HK-2 (cell line): ENCODE data around the gene ARAP1.

Experiments
- DNase-seq: peaks from one replicate; pipeline ENCODE4 v3.0.0-alpha.2; 2018; ENCODE audit not compliant: unreplicated experiment

ARAP1 gene

DNA sequence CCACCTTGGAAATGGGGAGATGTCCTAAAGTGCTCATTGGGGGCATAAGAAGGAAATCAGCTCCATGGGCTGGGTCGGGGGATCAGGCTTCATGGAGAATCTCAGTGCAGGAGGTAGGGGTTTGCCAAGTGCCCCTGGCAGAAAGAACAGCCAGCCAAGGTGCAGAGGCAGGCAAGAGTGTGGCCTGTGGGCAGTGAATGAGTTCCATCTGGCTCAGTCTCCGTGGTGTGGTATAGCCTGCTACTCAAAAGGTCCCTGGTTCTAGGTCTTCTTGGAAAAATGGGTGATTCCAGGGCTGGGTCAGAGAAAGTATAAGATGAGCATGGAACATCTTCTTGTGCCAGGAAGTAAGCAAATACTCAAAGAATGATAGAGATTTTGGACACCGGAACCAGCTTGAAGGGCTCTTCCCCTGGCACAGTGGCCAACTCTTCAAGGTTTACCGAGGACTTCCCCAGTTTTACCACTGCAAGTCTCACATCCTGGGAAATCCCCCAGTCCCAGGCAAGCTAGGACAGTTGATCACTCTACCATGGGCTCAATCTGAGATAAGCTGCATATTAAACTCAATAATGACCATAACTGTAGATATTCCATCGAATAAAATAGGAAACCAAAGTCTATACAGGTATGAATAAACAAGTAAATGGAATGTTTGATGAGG is 10.6 kb upstream of the ARAP1 start:
- no peak for DNase-seq

DNA sequence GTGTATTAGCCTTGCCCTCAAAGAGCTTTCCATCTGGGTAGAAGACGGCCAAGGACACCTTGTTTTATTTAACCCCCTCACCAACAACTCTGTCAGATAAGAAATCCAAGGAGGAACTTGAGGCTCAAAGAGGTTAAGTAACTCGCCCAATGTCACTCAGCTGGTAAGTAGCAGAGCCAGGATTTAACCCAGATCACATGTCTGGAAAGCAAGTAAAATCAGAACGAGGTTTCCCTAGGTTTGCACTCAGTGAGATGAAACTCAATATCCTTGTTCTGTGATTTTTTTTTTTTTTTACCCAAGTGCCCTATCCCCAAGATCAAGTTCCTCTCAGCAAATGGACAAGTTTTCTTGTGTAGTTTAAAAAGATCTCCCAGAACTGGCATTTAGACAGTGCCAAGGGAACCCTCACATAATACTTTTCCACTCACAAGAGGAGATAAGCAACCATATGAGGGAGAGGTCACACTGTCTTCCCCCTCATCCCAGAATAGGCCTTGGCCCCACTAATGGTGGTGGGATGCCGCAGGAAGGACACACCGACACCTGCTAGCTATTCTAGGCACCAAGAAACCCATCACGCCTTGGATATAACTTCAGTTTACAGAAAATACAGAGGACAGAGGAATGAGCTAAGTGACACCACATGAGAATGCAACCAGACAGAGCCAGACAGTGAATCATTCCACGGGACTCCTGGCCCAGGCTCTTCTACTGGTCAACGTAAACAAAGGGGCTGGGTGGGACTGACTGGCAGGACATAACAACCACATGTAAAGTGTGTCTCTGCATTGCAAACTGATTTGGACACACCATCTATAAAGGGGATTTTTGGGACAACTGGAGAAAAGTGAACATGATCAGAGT is 8.6 kb upstream of the ARAP1 start:
- no peak for DNase-seq

DNA sequence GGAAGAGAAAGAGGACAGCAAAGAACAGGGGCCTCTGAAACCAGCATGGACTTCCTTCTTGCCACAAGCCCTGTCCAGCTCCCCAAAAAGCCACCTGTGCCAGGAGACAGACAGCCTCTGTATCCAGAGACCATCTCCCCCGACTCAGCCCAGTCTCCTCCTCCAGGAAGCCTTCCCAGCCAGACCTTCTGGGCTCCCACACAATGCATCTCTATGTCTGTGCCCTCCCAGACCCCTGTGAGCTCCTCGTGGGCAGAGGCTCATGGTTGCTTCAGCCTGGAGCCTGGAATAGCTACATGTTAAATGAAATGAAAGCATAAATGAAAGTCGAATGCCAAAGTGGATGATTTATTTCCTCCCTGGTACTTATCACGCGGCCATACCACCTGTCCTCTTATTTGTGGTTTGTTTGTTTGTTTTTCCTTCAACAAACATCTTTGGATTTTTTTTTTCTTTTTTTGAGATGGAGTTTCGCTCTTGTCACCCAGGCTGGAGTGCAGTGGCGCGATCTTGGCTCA is 7.3 kb upstream of the ARAP1 start:
- no peak for DNase-seq

DNA sequence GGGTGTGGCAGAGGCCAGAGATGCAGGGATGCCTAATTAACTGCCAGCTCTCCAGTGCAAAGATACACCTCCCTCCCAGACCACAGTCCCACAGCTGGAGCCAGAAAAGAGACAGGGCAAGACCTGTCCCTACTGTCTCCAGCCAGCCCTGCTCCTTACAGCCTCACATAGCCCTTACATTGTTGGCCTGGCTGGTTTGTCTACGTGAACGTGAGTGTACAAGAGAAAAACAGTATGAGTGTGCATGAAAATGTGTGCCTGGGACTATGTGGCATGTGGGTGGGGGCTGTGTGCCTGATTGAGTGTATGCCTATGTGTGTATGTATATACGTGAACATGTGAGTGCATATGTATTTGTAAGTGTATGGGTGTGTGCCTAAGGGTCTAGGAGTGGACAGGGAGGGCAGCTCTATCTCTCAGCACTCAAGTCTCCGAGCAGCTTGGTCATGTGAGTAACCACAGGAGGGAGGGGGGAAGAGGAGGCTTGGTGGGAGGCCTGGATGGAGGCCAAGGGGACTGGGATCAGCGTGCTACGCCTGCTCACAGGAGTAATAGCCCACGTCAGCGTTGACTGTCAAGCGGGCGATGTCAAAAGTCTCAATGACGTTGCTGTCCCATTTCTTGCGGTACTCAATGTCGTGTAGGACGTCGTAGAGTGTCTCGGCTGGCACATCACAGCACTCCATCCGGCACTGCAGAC is 6.6 kb upstream of the ARAP1 start:
- DNase-seq = no peak

DNA sequence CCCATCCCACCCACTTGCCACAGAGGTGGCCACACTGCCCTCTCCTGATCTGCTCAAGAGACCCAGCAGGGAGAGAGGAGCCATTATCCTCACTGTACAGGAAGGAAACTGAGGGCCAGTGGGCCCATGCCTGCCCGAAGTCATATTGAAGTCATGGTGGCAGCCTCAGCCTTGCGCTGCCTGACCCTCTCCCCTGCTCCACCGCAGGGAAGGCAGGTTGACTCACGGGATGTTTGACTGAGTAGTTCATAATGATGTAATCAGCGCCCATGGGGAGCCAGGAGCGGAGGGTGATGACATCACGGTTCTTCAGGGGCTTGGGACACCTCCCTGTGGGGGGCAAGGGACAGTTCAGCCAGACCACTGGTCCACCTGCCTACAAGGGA is 6.1 kb upstream of the ARAP1 start:
- no peak for DNase-seq

- no peak for DNase-seq
These were observed 3.6 kb upstream of the ARAP1 start for GRCh38 chr11:72755713-72756285.

- DNase-seq = no peak
These were observed 2.4 kb upstream of the ARAP1 start for GRCh38 chr11:72754544-72755155.

GRCh38 chr11:72754149-72754543 is 1.9 kb upstream of the ARAP1 start:
- no peak for DNase-seq

DNA sequence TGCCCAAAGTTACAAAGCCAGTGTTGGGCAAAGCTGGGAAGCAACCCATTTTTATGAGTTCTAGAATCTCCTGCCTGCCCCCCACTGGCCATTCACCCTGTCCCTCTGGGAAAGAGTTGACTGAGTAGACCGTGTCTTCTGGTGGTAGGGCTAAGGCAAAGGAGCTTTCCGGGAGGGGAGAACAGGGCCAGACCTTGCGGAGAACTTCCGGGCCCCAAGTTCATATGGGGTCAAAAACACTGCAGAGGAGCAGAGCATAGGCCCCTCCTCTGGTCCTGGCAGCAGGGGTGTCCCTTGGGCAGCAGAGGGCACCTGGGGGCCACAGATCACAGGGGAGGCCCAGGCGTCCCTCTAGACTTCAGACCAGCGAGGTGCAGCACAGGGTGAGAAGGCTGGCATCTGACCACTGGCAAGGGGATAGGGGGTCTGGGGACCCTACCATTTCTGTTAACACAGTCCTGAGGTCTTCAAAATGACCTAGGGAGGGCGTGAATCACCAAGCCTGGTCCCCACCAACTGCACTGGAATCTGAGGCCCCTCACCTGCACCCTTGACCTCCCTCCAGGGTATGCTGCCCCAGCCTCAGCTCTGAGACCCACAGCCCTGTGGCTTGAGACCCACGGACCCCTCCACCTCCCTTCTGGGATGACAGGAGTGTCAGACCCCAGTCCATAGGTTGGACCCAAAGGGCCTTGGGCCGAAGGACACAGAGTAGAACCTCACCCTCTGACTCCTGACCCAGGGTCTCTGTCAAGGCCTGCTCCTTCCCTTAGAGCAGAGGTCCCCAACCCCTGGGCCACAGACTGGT is 1.3 kb upstream of the ARAP1 start:
- no peak for DNase-seq

DNA sequence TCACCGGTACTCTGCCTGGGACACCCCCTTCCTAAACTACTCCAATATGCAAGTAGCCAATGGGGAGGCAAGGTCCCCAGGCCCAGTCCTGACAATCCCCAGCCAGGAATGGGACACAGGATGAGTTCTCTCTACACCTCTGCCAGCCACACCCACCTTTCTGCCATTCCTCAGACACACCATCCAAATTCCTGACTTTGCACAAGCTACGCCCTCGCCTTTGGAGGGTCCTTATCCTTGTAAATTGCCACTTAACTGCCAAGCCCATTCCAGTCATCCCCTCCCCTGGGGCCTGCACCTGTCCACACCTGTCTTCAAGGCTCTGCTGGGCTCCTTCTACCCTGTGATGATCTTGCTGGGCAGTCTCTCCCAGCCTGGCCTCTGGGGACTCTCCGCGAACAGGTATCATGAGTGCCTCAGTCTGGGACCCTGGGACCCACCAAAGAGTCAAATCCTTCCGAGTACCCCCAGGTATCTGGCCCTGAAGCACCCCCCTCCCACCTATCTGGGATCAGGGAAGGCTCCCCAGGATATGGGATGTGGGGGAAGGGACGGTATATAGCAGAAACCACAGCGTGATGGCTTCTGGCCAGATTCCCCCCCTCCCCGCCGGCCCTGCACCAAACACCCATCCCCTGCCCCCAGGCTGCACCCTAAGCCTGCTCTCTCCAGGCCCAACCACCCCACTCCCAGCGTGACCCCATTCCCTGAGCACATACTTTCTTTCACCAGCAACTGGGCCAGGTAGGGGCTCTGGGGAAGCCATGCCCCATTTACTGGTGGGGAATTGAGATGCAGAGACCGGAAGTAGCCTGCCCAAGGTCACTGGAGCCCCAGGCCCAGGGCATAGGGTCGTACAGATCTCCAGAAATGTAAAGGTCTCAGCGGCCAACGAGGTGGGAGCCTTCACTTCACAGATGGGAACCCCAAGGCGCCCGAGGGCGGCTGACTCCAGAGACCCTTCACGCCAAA is 806 bp downstream of the ARAP1 start:
- no peak for DNase-seq

GRCh38 chr11:72750556-72751115 is 1.6 kb downstream of the ARAP1 start:
- no peak for DNase-seq

GRCh38 chr11:72750086-72750485 is 2.1 kb downstream of the ARAP1 start:
- no peak for DNase-seq

DNA sequence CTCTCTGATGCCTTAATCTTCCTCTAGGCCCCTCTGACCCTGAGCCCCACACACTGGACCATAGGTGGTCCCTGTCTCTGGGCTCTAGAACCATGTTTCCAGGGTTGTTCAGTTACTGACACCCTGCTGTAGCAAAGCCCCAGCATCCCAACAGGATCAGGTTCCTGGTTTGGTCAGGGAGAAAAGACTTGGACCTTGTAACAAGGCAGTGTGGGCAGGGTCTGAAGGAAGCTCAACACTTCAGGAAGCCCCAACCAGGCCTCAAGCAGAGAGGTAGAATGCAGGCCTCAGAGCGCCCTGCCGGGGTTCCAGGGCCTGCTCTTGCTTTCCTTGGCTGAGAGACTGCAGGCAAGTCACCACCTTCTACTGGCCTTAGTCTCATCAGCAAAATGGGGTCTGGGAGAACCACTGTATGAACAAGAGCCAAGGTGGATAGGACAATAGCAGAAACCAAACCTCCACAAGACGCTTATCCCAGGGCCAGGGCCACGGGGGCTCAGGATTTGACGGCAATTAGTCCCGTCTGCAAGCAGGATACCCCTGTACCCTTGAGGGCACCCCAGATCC is 4.8 kb downstream of the ARAP1 start:
- no peak for DNase-seq

- DNase-seq = no peak
These were observed 5.4 kb downstream of the ARAP1 start for GRCh38 chr11:72746821-72747220.

- no peak for DNase-seq
These were observed 6.2 kb downstream of the ARAP1 start for GRCh38 chr11:72745925-72746550.

- no peak for DNase-seq
These were observed 6.7 kb downstream of the ARAP1 start for GRCh38 chr11:72745511-72745910.

DNA sequence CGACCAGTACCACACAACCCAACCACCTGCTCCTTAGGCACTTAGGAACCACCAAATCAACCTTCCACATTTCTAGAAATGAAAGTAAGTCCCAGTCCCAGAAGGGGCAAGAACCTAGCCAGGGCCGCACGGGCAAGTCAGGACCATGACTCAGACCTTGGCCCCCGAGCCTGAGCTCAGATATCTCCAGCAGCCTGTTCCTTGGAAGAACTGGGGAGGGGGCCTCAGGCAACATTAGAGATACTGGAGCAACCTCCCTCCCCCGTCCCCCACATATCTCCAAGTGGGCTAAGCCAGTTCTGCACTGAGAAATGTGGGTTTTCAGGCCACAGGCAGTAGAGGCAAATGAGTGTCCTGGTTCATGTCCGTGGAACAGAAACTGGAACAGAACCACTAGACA is 7.7 kb downstream of the ARAP1 start:
- DNase-seq = no peak
